ENCODE results near the gene TAF1A. TPM values are rescaled to one million over a fixed set of nuclear protein-coding genes. Genes with fewer than 3 reads are reported as not detected.

Gene TAF1A
- total and polyA plus RNA-seq, 2 of the 8 experiments (the other 6 are each of a cell fraction or from before 2014, with no cell fraction given) = 3.3 to 16.7 TPM

DNA sequence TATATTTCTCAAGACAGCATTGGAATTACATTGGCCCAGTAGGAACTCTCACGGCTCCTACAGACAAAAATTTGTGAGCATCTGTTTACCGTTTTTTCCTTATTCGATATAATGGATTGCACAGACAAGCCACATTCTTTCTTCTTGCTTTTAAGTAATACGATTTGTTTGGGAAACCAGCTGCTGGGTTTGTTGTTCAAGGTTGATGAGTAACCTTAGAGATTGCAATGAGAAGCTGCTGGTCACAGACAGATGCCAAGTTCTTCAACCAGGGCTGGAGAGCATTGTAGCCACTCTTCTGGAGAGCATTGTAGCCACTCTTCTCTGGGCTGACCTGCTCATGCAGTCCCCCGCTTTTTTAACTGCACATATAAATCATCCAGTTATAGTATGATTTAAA lies 26.8 kb upstream of the TAF1A start (continued):
- TF ChIP-seq, protein P1, sequence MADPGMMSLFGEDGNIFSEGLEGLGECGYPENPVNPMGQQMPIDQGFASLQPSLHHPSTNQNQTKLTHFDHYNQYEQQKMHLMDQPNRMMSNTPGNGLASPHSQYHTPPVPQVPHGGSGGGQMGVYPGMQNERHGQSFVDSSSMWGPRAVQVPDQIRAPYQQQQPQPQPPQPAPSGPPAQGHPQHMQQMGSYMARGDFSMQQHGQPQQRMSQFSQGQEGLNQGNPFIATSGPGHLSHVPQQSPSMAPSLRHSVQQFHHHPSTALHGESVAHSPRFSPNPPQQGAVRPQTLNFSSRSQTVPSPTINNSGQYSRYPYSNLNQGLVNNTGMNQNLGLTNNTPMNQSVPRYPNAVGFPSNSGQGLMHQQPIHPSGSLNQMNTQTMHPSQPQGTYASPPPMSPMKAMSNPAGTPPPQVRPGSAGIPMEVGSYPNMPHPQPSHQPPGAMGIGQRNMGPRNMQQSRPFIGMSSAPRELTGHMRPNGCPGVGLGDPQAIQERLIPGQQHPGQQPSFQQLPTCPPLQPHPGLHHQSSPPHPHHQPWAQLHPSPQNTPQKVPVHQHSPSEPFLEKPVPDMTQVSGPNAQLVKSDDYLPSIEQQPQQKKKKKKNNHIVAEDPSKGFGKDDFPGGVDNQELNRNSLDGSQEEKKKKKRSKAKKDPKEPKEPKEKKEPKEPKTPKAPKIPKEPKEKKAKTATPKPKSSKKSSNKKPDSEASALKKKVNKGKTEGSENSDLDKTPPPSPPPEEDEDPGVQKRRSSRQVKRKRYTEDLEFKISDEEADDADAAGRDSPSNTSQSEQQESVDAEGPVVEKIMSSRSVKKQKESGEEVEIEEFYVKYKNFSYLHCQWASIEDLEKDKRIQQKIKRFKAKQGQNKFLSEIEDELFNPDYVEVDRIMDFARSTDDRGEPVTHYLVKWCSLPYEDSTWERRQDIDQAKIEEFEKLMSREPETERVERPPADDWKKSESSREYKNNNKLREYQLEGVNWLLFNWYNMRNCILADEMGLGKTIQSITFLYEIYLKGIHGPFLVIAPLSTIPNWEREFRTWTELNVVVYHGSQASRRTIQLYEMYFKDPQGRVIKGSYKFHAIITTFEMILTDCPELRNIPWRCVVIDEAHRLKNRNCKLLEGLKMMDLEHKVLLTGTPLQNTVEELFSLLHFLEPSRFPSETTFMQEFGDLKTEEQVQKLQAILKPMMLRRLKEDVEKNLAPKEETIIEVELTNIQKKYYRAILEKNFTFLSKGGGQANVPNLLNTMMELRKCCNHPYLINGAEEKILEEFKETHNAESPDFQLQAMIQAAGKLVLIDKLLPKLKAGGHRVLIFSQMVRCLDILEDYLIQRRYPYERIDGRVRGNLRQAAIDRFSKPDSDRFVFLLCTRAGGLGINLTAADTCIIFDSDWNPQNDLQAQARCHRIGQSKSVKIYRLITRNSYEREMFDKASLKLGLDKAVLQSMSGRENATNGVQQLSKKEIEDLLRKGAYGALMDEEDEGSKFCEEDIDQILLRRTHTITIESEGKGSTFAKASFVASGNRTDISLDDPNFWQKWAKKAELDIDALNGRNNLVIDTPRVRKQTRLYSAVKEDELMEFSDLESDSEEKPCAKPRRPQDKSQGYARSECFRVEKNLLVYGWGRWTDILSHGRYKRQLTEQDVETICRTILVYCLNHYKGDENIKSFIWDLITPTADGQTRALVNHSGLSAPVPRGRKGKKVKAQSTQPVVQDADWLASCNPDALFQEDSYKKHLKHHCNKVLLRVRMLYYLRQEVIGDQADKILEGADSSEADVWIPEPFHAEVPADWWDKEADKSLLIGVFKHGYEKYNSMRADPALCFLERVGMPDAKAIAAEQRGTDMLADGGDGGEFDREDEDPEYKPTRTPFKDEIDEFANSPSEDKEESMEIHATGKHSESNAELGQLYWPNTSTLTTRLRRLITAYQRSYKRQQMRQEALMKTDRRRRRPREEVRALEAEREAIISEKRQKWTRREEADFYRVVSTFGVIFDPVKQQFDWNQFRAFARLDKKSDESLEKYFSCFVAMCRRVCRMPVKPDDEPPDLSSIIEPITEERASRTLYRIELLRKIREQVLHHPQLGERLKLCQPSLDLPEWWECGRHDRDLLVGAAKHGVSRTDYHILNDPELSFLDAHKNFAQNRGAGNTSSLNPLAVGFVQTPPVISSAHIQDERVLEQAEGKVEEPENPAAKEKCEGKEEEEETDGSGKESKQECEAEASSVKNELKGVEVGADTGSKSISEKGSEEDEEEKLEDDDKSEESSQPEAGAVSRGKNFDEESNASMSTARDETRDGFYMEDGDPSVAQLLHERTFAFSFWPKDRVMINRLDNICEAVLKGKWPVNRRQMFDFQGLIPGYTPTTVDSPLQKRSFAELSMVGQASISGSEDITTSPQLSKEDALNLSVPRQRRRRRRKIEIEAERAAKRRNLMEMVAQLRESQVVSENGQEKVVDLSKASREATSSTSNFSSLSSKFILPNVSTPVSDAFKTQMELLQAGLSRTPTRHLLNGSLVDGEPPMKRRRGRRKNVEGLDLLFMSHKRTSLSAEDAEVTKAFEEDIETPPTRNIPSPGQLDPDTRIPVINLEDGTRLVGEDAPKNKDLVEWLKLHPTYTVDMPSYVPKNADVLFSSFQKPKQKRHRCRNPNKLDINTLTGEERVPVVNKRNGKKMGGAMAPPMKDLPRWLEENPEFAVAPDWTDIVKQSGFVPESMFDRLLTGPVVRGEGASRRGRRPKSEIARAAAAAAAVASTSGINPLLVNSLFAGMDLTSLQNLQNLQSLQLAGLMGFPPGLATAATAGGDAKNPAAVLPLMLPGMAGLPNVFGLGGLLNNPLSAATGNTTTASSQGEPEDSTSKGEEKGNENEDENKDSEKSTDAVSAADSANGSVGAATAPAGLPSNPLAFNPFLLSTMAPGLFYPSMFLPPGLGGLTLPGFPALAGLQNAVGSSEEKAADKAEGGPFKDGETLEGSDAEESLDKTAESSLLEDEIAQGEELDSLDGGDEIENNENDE (IDR thresholded peaks at IDR 0.05; ENCODE audit: insufficient replicate concordance, low read length) = no peak
- TF ChIP-seq BRCA1 (IDR thresholded peaks at IDR 0.05; ENCODE audit: low read depth, low read length) (no peak), TBP (IDR thresholded peaks at IDR 0.05; ENCODE audit: low read depth, low read length) (no peak), TEAD4 (IDR thresholded peaks at IDR 0.05; ENCODE audit: low read depth, low read length) (no peak), ASH2L (IDR thresholded peaks at IDR 0.05; ENCODE audit: low read length) (no peak), CBX5 (IDR thresholded peaks at IDR 0.05; ENCODE audit: low read depth, low read length) (no peak), TCF12 (IDR thresholded peaks at IDR 0.05; ENCODE audit: low read depth, low read length) (no peak), NRF1 (IDR thresholded peaks at IDR 0.05; ENCODE audit: low read depth, low read length) (no peak), CEBPB (IDR thresholded peaks at IDR 0.05; ENCODE audit: low read depth, low read length) (no peak), SRF (IDR thresholded peaks at IDR 0.05; ENCODE audit: low read depth, low read length) (no peak), NANOG (IDR thresholded peaks at IDR 0.05; ENCODE audit: insufficient read depth, low read depth, low read length, poor library complexity, severe bottlenecking) (no peak), RBBP5 (IDR thresholded peaks at IDR 0.05; ENCODE audit: borderline replicate concordance, low read depth, low read length) (no peak), SIX5 (IDR thresholded peaks at IDR 0.05; ENCODE audit: low read depth, low read length) (no peak)
